OCI-LY1 (cell line): ENCODE measurements around the gene CDC42EP2.

Experiments
- H2AFZ ChIP-seq: fragments of 200-600 bp; sonication (generic), shearing (Covaris generic); 2 replicates; pipeline ENCODE4 v1.6.0; 2014; ENCODE audit warnings: antibody characterized with exemption, mild to moderate bottlenecking, low read length
- H3F3A ChIP-seq: fragments of 200-600 bp; sonication (generic), shearing (Covaris generic); 2 replicates; pipeline ENCODE4 v1.6.0; 2014; ENCODE audit warnings: mild to moderate bottlenecking, antibody characterized with exemption, low read length, moderate library complexity; ENCODE audit not compliant: insufficient read depth
- H3K27ac ChIP-seq: fragments of 200-600 bp; sonication (generic); 2 replicates; pipeline ENCODE4 v1.5.1; 2014; ENCODE audit warnings: low read length, mixed run types, mild to moderate bottlenecking, low read depth; ENCODE audit not compliant: poor library complexity, severe bottlenecking
- H3K27me3 ChIP-seq: fragments of 200-600 bp; sonication (generic); 2 replicates; pipeline ENCODE4 v1.6.0; 2014; ENCODE audit warnings: antibody characterized with exemption, mild to moderate bottlenecking, low read length, moderate library complexity; ENCODE audit not compliant: insufficient read depth
- H3K36me3 ChIP-seq: fragments of 200-600 bp; sonication (generic); 2 replicates; pipeline ENCODE4 v1.6.1; 2014; ENCODE audit warnings: mild to moderate bottlenecking, antibody characterized with exemption, low read length, moderate library complexity, mixed read lengths; ENCODE audit not compliant: insufficient read depth
- H3K4me1 ChIP-seq: fragments of 200-600 bp; sonication (generic); 2 replicates; pipeline ENCODE4 v1.5.1; 2014; ENCODE audit warnings: mild to moderate bottlenecking, low read length, moderate library complexity; ENCODE audit not compliant: insufficient read depth, severe bottlenecking
- H3K4me2 ChIP-seq: fragments of 200-600 bp; sonication (generic), shearing (Covaris generic); 2 replicates; pipeline ENCODE4 v1.6.1; 2014; ENCODE audit warnings: low read length
- H3K4me3 ChIP-seq: fragments of 200-600 bp; sonication (generic); 2 replicates; pipeline ENCODE4 v1.5.1; 2014; ENCODE audit warnings: low read length, low read depth, mild to moderate bottlenecking, mixed read lengths; ENCODE audit not compliant: poor library complexity, severe bottlenecking
- H3K79me2 ChIP-seq: fragments of 200-600 bp; shearing (Covaris generic); 2 replicates; pipeline ENCODE4 v1.6.1; 2016; ENCODE audit warnings: mixed run types, low read length, mixed read lengths; ENCODE audit not compliant: insufficient read depth
- H3K9ac ChIP-seq: fragments of 200-600 bp; sonication (generic), shearing (Covaris generic); 2 replicates; pipeline ENCODE4 v1.6.1; 2014; ENCODE audit warnings: mild to moderate bottlenecking, low read length, mixed read lengths
- H3K9me2 ChIP-seq: fragments of 200-600 bp; sonication (generic), shearing (Covaris generic); 2 replicates; pipeline ENCODE4 v1.6.1; 2014; ENCODE audit warnings: low read depth, mild to moderate bottlenecking, low read length, mixed read lengths
- H3K9me3 ChIP-seq: fragments of 200-600 bp; shearing (Covaris generic); 2 replicates; pipeline ENCODE4 v1.6.1; 2014; ENCODE audit warnings: low read length, mixed read lengths
- H4K20me1 ChIP-seq: fragments of 200-600 bp; sonication (generic), shearing (Covaris generic); 2 replicates; pipeline ENCODE4 v1.6.0; 2016; ENCODE audit warnings: mild to moderate bottlenecking, low read length; ENCODE audit not compliant: insufficient read depth
- EZH2 ChIP-seq: fragments of 200-600 bp; sonication (generic), shearing (Covaris generic); IDR thresholded peaks from 2 replicates; pipeline ENCODE4 v1.8.0; 2017; ENCODE audit warnings: borderline replicate concordance, mixed run types, mild to moderate bottlenecking, antibody characterized with exemption, low read length, moderate library complexity, mixed read lengths
- TF ChIP-seq, protein P1 (sequence below): fragments of 200-600 bp; sonication (generic), shearing (Covaris generic); IDR thresholded peaks from 2 replicates; pipeline ENCODE4 v1.5.1; 2017; ENCODE audit warnings: mild to moderate bottlenecking, antibody characterized with exemption, low read length, moderate library complexity, mixed read lengths

Gene CDC42EP2

DNA sequence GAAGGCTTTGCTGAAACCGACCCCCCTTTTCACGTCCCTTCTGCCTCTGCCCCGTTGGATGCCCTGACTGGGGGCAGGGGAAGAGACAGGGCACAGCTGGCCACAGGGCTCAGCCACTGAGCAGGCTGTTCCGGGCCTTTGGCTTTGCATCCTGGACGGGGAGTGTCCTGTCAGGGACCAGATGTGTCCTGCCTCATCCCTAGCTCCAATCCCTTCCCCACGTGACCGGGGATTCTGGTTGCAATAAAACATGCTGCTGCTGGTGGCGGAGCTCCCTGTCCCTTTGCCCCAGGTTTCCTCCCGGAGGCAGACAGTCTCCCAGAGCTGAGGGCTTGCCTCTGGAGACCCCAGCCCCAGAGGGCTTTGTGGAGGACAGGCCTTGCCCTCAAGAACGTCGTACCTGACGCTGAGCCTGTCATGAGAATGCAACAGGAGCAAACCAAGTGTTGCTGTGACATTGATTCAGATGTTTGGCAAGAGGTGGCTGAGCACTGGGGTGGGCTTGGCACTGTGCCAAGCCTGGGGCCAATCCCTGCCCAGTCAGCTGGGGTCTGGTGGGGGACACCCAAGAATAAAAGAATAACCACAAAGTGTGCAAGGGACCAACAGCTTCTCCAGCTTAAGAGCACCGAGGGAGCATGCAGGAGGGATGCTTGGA is 7.3 kb downstream of the CDC42EP2 start:
- Histone ChIP-seq H3K9ac (no peak overlapping the region), H3F3A (no peaks in the 10 kb centered on the region), H3K79me2 (no peaks in the 10 kb centered on the region)

GRCh38 chr11:65323813-65324212 is 9.1 kb downstream of the CDC42EP2 start:
- Histone ChIP-seq H4K20me1 (no peaks in the 10 kb centered on the region), H3F3A (no peaks in the 10 kb centered on the region)

More for the DNA sequence above, 7.3 kb downstream of the CDC42EP2 start:
- TF ChIP-seq, protein P1, sequence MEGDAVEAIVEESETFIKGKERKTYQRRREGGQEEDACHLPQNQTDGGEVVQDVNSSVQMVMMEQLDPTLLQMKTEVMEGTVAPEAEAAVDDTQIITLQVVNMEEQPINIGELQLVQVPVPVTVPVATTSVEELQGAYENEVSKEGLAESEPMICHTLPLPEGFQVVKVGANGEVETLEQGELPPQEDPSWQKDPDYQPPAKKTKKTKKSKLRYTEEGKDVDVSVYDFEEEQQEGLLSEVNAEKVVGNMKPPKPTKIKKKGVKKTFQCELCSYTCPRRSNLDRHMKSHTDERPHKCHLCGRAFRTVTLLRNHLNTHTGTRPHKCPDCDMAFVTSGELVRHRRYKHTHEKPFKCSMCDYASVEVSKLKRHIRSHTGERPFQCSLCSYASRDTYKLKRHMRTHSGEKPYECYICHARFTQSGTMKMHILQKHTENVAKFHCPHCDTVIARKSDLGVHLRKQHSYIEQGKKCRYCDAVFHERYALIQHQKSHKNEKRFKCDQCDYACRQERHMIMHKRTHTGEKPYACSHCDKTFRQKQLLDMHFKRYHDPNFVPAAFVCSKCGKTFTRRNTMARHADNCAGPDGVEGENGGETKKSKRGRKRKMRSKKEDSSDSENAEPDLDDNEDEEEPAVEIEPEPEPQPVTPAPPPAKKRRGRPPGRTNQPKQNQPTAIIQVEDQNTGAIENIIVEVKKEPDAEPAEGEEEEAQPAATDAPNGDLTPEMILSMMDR: no peak
- no peak for TF ChIP-seq EZH2
- Histone ChIP-seq H3K4me3 (no peak overlapping the region), H4K20me1 (no peaks in the 10 kb centered on the region), H3K4me1 (no peaks in the 10 kb centered on the region), H3K4me2 (no peak overlapping the region), H3K9me3 (no peaks in the 10 kb centered on the region), H3K27me3 (no peaks in the 10 kb centered on the region; the same call in 1 of the 2 replicates), H3K27ac (no peak overlapping the region), H3K9me2 (no peaks in the 10 kb centered on the region), H3K36me3 (no peaks in the 10 kb centered on the region), H2AFZ (no peak overlapping the region)

DNA sequence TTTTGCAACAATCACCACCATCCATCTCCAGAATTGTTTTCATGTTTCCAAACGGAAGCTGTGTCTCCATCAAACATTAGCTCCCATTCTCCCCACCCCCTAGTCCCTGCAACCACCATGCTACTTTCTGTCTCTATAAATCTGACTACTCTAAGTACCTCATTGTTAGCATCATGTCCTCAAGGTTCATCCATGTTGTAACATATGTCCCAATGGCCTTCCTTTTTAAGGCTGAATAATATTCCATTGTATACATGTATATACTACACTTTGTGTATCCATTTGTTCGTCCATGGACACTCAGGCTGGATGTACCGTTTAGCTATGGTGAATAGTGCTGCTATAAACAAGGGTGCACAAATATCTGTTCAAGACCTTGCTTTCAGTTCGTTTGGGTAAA is 10.8 kb downstream of the CDC42EP2 start:
- Histone ChIP-seq H3K9me2 (no peaks in the 10 kb centered on the region), H3K36me3 (no peaks in the 10 kb centered on the region), H3K4me2 (no peak overlapping the region), H3K4me3 (no peak overlapping the region), H3K4me1 (peaks cover 6% of the 10 kb centered on the region), H3K27ac (no peak overlapping the region), H4K20me1 (no peaks in the 10 kb centered on the region), H2AFZ (no peak overlapping the region), H3K79me2 (no peaks in the 10 kb centered on the region), H3K27me3 (no peaks in the 10 kb centered on the region; the same call in 1 of the 2 replicates), H3K9ac (no peak overlapping the region), H3F3A (no peaks in the 10 kb centered on the region), H3K9me3 (no peaks in the 10 kb centered on the region)
- TF ChIP-seq, protein P1: no peak
- no peak for TF ChIP-seq EZH2

More at GRCh38 chr11:65323813-65324212, 9.1 kb downstream of the CDC42EP2 start:
- no peak for TF ChIP-seq EZH2
- TF ChIP-seq, protein P1: no peak
- no peak overlapping the region for H3K4me2 ChIP-seq
- H3K4me3 ChIP-seq: no peak overlapping the region
- no peaks in the 10 kb centered on the region for H3K9me3 ChIP-seq
- H3K27ac ChIP-seq: no peak overlapping the region
- H3K9me2 ChIP-seq: no peaks in the 10 kb centered on the region
- no peaks in the 10 kb centered on the region for H3K79me2 ChIP-seq
- H3K4me1 ChIP-seq: no peaks in the 10 kb centered on the region
- no peak overlapping the region for H3K9ac ChIP-seq
- H3K36me3 ChIP-seq: no peaks in the 10 kb centered on the region
- no peak overlapping the region for H2AFZ ChIP-seq
- H3K27me3 ChIP-seq: no peaks in the 10 kb centered on the region; the same call in 1 of the 2 replicates
